Smooth muscle cell (in vitro differentiated cells): ENCODE results near the gene SLC24A5. TPM values are rescaled to one million over a fixed set of nuclear protein-coding genes. Genes with fewer than 3 reads are reported as not detected.

Experiments
- DNase-seq: peaks from one replicate; lab custom pipeline; 2025; ENCODE audit not compliant: unreplicated experiment; lab: John Stamatoyannopoulos, UW
- H2AFZ ChIP-seq: fragments of 200-600 bp; sonication (generic); 2 replicates; pipeline ENCODE4 v1.6.0; 2016; ENCODE audit warnings: antibody characterized with exemption, low read depth, mild to moderate bottlenecking
- H3F3A ChIP-seq: fragments of 200-600 bp; sonication (generic); 2 replicates; pipeline ENCODE4 v1.6.0; 2017; ENCODE audit warnings: antibody characterized with exemption, low read depth
- H3K27ac ChIP-seq: fragments of 200-600 bp; sonication (generic); 2 replicates; pipeline ENCODE4 v1.5.1; 2016; ENCODE audit warnings: low read depth, mild to moderate bottlenecking
- H3K27me3 ChIP-seq: fragments of 200-600 bp; sonication (generic); 2 replicates; pipeline ENCODE4 v1.6.1; 2016; ENCODE audit warnings: low read depth, mild to moderate bottlenecking
- H3K36me3 ChIP-seq: fragments of 200-600 bp; sonication (generic); 2 replicates; pipeline ENCODE4 v1.5.1; 2016; ENCODE audit warnings: low read depth
- H3K4me1 ChIP-seq: fragments of 200-600 bp; sonication (generic); 2 replicates; pipeline ENCODE4 v1.5.1; 2016; ENCODE audit warnings: low read depth
- H3K4me2 ChIP-seq: fragments of 200-600 bp; sonication (generic); 2 replicates; pipeline ENCODE4 v1.6.0; 2016; ENCODE audit warnings: mild to moderate bottlenecking
- H3K4me3 ChIP-seq: fragments of 200-600 bp; sonication (generic); 2 replicates; pipeline ENCODE4 v1.5.1; 2016; ENCODE audit warnings: mild to moderate bottlenecking
- H3K79me2 ChIP-seq: fragments of 200-600 bp; sonication (generic); 2 replicates; pipeline ENCODE4 v1.6.0; 2016; ENCODE audit warnings: low read depth, mild to moderate bottlenecking
- H3K9ac ChIP-seq: fragments of 200-600 bp; sonication (generic); 2 replicates; pipeline ENCODE4 v1.6.0; 2016; ENCODE audit warnings: low read depth
- H3K9me3 ChIP-seq: fragments of 200-600 bp; sonication (generic); replicated peaks from 2 replicates; pipeline ENCODE4 v1.5.1; 2016; ENCODE audit warnings: low read depth
- H4K20me1 ChIP-seq: fragments of 200-600 bp; sonication (generic); 2 replicates; pipeline ENCODE4 v1.6.0; 2016; ENCODE audit warnings: low read depth
- WGBS: methylation state at CpG from one replicate; pipeline ENCODE4 v1.1.7; 2016; ENCODE audit warnings: low lambda C conversion rate; 5-methylcytosine and 5-hydroxymethylcytosine counted together
- polyA plus RNA-seq: library from polyadenylated mRNA; unstranded; fragments of >200 nt; fragmentation: Nextera tagmentation; extraction: Ambion mirVana; gene quantifications from 2 replicates; pipeline ENCODE4 v1.2.1, GENCODE V29; 2016
- total RNA-seq: library from RNA; depleted of rRNA; stranded (reverse); fragments of >200 nt; gene quantifications from 2 replicates; pipeline ENCODE4 v1.2.3, GENCODE V29; 2014
- TF ChIP-seq, protein P1 (sequence below): fragments of 200-600 bp; sonication (generic); IDR thresholded peaks from 2 replicates; pipeline ENCODE4 v1.5.1; 2017; ENCODE audit warnings: borderline replicate concordance, mild to moderate bottlenecking, antibody characterized with exemption; ENCODE audit not compliant: insufficient read depth, poor library complexity, severe bottlenecking

Gene SLC24A5
- total and polyA plus RNA-seq, 2 experiments from 2014 or later, result not detected

DNA sequence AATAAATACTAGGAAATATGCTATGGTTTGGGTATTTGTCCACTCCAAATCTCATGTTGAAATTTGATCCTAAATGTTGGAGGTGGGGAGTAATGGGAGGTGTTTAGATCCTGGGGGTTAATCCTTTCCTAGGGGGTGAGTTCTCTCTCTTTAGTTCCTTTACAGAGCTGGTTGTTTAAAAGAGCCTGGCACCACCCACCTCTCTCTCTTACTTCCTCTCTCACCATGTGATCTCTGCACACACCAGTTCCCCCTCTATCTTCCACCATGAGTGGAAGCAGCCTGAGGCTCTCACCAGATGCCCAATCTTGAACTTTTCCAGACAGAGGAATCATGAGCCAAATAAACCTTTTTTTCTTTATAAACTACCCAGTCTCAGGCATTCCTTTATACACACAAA, 10.5 kb downstream of the SLC24A5 start:
- Histone ChIP-seq H3K4me1 (peaks cover 8% of the 10 kb centered on the region), H2AFZ (no peak overlapping the region), H3K9ac (no peak overlapping the region), H3K4me2 (no peak overlapping the region), H4K20me1 (no peaks in the 10 kb centered on the region), H3K27ac (no peak overlapping the region), H3K9me3 (no peaks in the 10 kb centered on the region), H3K36me3 (no peaks in the 10 kb centered on the region), H3F3A (no peaks in the 10 kb centered on the region), H3K79me2 (no peaks in the 10 kb centered on the region), H3K4me3 (no peak overlapping the region), H3K27me3 (no peaks in the 10 kb centered on the region)
- no peak for DNase-seq
- TF ChIP-seq, protein P1, sequence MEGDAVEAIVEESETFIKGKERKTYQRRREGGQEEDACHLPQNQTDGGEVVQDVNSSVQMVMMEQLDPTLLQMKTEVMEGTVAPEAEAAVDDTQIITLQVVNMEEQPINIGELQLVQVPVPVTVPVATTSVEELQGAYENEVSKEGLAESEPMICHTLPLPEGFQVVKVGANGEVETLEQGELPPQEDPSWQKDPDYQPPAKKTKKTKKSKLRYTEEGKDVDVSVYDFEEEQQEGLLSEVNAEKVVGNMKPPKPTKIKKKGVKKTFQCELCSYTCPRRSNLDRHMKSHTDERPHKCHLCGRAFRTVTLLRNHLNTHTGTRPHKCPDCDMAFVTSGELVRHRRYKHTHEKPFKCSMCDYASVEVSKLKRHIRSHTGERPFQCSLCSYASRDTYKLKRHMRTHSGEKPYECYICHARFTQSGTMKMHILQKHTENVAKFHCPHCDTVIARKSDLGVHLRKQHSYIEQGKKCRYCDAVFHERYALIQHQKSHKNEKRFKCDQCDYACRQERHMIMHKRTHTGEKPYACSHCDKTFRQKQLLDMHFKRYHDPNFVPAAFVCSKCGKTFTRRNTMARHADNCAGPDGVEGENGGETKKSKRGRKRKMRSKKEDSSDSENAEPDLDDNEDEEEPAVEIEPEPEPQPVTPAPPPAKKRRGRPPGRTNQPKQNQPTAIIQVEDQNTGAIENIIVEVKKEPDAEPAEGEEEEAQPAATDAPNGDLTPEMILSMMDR, result no peak

DNA sequence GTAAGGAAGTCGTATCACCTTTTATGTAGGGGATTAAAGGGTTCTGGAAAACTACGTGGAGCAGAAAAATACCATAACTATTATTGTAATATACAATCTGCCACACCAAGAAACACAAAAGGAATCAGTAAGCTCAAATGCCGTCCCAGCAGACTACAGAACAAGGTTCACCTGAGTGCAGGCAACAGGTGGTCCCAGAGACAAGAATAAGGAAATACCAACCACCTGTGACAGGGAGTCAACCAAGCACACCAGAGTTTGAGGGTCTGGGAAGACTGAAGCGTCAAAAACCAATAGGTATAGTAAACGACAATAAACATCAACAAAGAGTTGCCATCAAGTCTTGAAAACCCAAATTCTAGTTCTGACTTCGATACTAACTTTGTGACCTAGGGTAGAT, 12.1 kb downstream of the SLC24A5 start:
- H2AFZ ChIP-seq, result no peak overlapping the region

DNA sequence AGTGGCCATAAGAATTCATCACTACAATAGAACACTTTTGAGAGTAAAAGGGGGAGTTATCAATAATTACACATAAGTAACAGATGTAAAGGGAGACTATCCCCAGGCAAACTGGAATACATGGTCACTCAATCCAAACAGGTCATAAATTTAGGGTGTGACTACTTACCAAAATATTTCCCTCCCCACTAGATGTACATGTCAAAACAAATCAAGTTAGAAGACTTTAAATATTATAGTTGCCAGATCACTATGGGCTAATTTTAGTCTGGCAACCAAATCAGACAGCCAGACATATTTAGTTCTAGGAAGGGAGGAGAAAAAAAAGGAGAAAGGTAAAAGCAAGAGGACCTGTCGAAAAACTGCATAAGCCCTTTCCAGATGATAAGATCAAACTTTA, 23.1 kb downstream of the SLC24A5 start:
- H3K27me3 ChIP-seq, result no peaks in the 10 kb centered on the region
- no peaks in the 10 kb centered on the region for H3K79me2 ChIP-seq
- TF ChIP-seq, protein P1, result no peak
- peaks cover 10% of the 10 kb centered on the region for H3K4me1 ChIP-seq
- no peak overlapping the region for H3K4me3 ChIP-seq
- 96% methylated on average over 1 of the region's 1 CpG for WGBS
- no peaks in the 10 kb centered on the region for H3K36me3 ChIP-seq
- H3K4me2 ChIP-seq, result no peak overlapping the region
- no peak overlapping the region for H2AFZ ChIP-seq
- H3K27ac ChIP-seq, result no peak overlapping the region
- no peaks in the 10 kb centered on the region for H3F3A ChIP-seq
- H3K9ac ChIP-seq, result no peak overlapping the region
- H3K9me3 ChIP-seq, result no peaks in the 10 kb centered on the region
- no peaks in the 10 kb centered on the region for H4K20me1 ChIP-seq
- no peak for DNase-seq

More for the DNA sequence above, 12.1 kb downstream of the SLC24A5 start:
- Histone ChIP-seq H3K36me3 (no peaks in the 10 kb centered on the region), H3K4me1 (peaks cover 8% of the 10 kb centered on the region), H3K4me2 (no peak overlapping the region), H3K27me3 (no peaks in the 10 kb centered on the region), H3F3A (no peaks in the 10 kb centered on the region), H3K27ac (no peak overlapping the region), H3K9me3 (no peaks in the 10 kb centered on the region), H3K4me3 (no peak overlapping the region), H3K79me2 (no peaks in the 10 kb centered on the region), H4K20me1 (no peaks in the 10 kb centered on the region), H3K9ac (no peak overlapping the region)
- 90% methylated on average over 6 of the region's 6 CpGs for WGBS
- TF ChIP-seq, protein P1, result no peak
- DNase-seq, result no peak

DNA sequence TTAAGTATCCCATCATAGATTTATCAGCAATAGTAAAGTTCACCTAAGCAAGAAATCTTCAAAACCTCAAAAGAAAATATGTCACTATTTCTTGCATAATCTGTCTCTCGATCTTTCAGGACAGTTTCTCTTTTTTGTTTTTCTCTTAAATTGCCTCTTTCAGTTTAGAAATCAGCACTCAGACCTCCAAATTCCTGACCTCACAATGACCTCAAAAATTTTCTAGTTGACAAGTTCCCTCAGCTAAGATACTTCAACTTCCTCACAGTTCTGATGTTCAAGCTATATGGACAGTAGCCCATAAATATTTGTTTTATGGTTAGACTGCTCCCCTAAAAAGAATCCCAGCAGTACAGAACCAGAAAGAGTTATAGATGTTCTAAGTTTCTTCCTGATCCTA, 24.1 kb downstream of the SLC24A5 start:
- H3K4me2 ChIP-seq, result no peak overlapping the region
- H2AFZ ChIP-seq, result no peak overlapping the region
- DNase-seq, result no peak

More for the DNA sequence above, 24.1 kb downstream of the SLC24A5 start:
- Histone ChIP-seq H3K27me3 (no peaks in the 10 kb centered on the region), H3K4me1 (peaks cover 10% of the 10 kb centered on the region), H3F3A (no peaks in the 10 kb centered on the region), H3K4me3 (no peak overlapping the region), H4K20me1 (no peaks in the 10 kb centered on the region), H3K36me3 (no peaks in the 10 kb centered on the region), H3K9me3 (no peaks in the 10 kb centered on the region), H3K79me2 (no peaks in the 10 kb centered on the region), H3K27ac (no peak overlapping the region), H3K9ac (no peak overlapping the region)
- 90% methylated on average over 1 of the region's 1 CpG for WGBS
- TF ChIP-seq, protein P1, result no peak
